Ecto neural progenitor cell (in vitro differentiated cells): ENCODE data around the gene ERG.

Experiments used
- DNase-seq: peaks from one replicate; pipeline ENCODE4 v3.0.0-alpha.2; 2018; ENCODE audit warnings: low spot score

The ERG gene

GRCh38 chr21:38330666-38331065 is 167.6 kb downstream of the ERG start:
- no peak for DNase-seq
